ENCODE data around the gene BRAP. TPM values are rescaled to one million over a fixed set of nuclear protein-coding genes. Genes with fewer than 3 reads are reported as not detected.

The BRAP gene
- total RNA-seq, 1 experiment from 2014 or later: 18.3 TPM

DNA sequence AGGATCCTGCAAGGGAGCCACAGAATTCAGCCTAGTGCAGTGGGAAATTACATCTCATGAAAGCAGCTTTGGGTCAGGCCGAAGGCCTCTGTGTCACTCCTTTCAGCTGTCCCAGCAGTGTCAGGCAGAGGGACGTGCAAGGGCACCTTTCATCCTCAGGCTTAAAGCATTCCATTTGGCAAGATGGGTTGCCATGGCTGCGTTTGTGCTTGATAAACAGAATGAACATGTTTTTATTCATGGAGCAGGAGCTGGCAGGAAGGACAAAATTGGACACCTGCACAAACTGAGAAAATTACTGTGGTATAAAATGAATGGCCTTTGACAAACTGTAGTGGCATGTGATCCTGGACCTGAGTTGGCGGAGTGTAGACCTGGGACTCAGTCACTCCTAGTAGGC lies 29.5 kb upstream of the BRAP start (continued):
- TF ChIP-seq ZNF281 (CRISPR knock-in tag; IDR thresholded peaks at IDR 0.05) (no peak), ZNF219 (CRISPR knock-in tag; IDR thresholded peaks at IDR 0.05; ENCODE audit: borderline replicate concordance) (no peak), FOXJ3 (CRISPR knock-in tag; IDR thresholded peaks at IDR 0.05; ENCODE audit: borderline replicate concordance) (no peak), TP53 (CRISPR knock-in tag; IDR thresholded peaks at IDR 0.05) (no peak), MXD4 (CRISPR knock-in tag; IDR thresholded peaks at IDR 0.05; ENCODE audit: borderline replicate concordance) (no peak), NR2C2 (CRISPR knock-in tag; IDR thresholded peaks at IDR 0.05) (no peak), ZNF317 (CRISPR knock-in tag; IDR thresholded peaks at IDR 0.05; ENCODE audit: borderline replicate concordance, low read depth) (no peak)
- TF ChIP-seq, protein P1, sequence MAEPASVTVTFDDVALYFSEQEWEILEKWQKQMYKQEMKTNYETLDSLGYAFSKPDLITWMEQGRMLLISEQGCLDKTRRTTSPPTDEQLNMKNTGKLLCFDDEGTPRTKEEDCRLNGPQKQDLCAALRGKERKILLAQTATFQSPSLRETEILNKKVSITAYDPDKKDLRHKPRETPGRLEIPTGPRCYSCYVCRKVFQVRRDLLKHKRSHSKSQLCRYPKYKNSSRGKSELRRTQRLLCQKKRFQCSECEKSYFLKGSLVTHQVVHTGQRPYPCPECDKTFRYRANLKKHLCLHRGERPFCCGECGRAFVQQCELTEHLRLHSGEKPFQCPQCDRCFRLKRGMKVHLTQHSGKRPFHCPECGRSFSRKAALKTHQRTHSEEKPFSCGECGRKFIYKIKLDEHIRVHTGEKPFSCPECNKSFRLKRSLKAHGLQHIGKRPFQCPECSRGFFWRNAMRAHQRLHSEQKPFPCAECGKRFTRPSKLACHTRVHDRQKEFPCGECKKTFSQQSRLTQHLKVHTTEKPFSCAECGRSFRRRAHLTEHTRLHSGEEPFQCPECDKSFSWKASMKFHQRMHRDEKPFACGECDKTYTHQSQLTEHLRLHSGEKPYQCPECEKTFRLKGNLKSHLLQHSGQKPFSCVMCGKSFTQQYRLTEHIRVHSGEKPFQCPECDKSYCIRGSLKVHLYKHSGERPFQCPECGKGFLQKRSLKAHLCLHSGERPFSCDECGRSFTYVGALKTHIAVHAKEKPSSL (CRISPR knock-in tag; conservative IDR thresholded peaks at IDR 0.05): no peak

- H3K9me3 Mint-ChIP-seq: no peaks in the 10 kb centered on the region
- CTCF ChIA-PET: no interaction called here
- no peak overlapping the region for H3K27ac Mint-ChIP-seq
- H3K4me3 Mint-ChIP-seq: no peak overlapping the region
- H3K36me3 Mint-ChIP-seq: peaks cover 31% of the 10 kb centered on the region
- no peaks in the 10 kb centered on the region for H3K27me3 Mint-ChIP-seq (ENCODE audit: low read depth)
- POLR2A ChIA-PET: no interaction called here
- TF ChIP-seq NR2C2 (CRISPR knock-in tag; IDR thresholded peaks at IDR 0.05) (no peak), CTCF (IDR thresholded peaks at IDR 0.05) (no peak), NFE2L1 (CRISPR knock-in tag; IDR thresholded peaks at IDR 0.05) (no peak), KAT7 (CRISPR knock-in tag; IDR thresholded peaks at IDR 0.05; ENCODE audit: borderline replicate concordance) (no peak), CREB1 (CRISPR knock-in tag; IDR thresholded peaks at IDR 0.05) (no peak), NR1H2 (CRISPR knock-in tag; IDR thresholded peaks at IDR 0.05) (no peak), FOXP1 (CRISPR knock-in tag; IDR thresholded peaks at IDR 0.05; ENCODE audit: borderline replicate concordance) (no peak), SMAD3 (CRISPR knock-in tag; IDR thresholded peaks at IDR 0.05; ENCODE audit: borderline replicate concordance) (no peak), TEAD1 (CRISPR knock-in tag; IDR thresholded peaks at IDR 0.05) (no peak), ZNF263 (CRISPR knock-in tag; IDR thresholded peaks at IDR 0.05; ENCODE audit: low read depth) (no peak), PRDM15 (CRISPR knock-in tag; IDR thresholded peaks at IDR 0.05) (no peak), NR3C1 (CRISPR knock-in tag; conservative IDR thresholded peaks at IDR 0.05; ENCODE audit: low read depth) (no peak)
- TF ChIP-seq, protein P2, sequence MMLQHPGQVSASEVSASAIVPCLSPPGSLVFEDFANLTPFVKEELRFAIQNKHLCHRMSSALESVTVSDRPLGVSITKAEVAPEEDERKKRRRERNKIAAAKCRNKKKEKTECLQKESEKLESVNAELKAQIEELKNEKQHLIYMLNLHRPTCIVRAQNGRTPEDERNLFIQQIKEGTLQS (CRISPR knock-in tag; conservative IDR thresholded peaks at IDR 0.05): no peak
- TF ChIP-seq, protein P3, sequence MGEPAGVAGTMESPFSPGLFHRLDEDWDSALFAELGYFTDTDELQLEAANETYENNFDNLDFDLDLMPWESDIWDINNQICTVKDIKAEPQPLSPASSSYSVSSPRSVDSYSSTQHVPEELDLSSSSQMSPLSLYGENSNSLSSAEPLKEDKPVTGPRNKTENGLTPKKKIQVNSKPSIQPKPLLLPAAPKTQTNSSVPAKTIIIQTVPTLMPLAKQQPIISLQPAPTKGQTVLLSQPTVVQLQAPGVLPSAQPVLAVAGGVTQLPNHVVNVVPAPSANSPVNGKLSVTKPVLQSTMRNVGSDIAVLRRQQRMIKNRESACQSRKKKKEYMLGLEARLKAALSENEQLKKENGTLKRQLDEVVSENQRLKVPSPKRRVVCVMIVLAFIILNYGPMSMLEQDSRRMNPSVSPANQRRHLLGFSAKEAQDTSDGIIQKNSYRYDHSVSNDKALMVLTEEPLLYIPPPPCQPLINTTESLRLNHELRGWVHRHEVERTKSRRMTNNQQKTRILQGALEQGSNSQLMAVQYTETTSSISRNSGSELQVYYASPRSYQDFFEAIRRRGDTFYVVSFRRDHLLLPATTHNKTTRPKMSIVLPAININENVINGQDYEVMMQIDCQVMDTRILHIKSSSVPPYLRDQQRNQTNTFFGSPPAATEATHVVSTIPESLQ (CRISPR knock-in tag; IDR thresholded peaks at IDR 0.05): no peak
- TF ChIP-seq, protein P4, sequence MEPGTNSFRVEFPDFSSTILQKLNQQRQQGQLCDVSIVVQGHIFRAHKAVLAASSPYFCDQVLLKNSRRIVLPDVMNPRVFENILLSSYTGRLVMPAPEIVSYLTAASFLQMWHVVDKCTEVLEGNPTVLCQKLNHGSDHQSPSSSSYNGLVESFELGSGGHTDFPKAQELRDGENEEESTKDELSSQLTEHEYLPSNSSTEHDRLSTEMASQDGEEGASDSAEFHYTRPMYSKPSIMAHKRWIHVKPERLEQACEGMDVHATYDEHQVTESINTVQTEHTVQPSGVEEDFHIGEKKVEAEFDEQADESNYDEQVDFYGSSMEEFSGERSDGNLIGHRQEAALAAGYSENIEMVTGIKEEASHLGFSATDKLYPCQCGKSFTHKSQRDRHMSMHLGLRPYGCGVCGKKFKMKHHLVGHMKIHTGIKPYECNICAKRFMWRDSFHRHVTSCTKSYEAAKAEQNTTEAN (CRISPR knock-in tag; IDR thresholded peaks at IDR 0.05): no peak
- no peaks in the 10 kb centered on the region for H3K4me1 Mint-ChIP-seq
- DNase-seq (ENCODE audit: low spot score): no peak
- no peak for ATAC-seq
Observed at GRCh38 chr12:111706145-111706544, 20.4 kb upstream of the BRAP start.

Measured in WTC11 (cell line).